IPS DF 6.9 (cell line): ENCODE measurements around the gene TMC4.
"Not testable (repeated sequence)": the region's sequence is repeated elsewhere in the genome, so short reads cannot be mapped to it uniquely, and the experiment has no call there.

Source experiments
- DNase-seq: peaks from one replicate; pipeline ENCODE4 v3.0.0-alpha.2; 2013; ENCODE audit warnings: low read depth, low spot score
- H3K27ac ChIP-seq: one replicate; pipeline ENCODE4 v1.5.1; 2013; ENCODE audit warnings: low read length, control low read depth
- H3K27me3 ChIP-seq: 2 replicates; pipeline ENCODE4 v1.6.1; 2013; ENCODE audit warnings: mild to moderate bottlenecking, low read length; ENCODE audit not compliant: control insufficient read depth, insufficient read depth
- H3K36me3 ChIP-seq: 2 replicates; pipeline ENCODE4 v1.6.1; 2013; ENCODE audit warnings: low read length; ENCODE audit not compliant: control insufficient read depth, insufficient read depth
- H3K4me1 ChIP-seq: 2 replicates; pipeline ENCODE4 v1.6.1; 2013; ENCODE audit warnings: low read length; ENCODE audit not compliant: control insufficient read depth, insufficient read depth
- H3K4me3 ChIP-seq: 2 replicates; pipeline ENCODE4 v1.5.1; 2013; ENCODE audit warnings: mild to moderate bottlenecking, low read length
- H3K9me3 ChIP-seq: 2 replicates; pipeline ENCODE4 v1.6.1; 2013; ENCODE audit warnings: low read length, inconsistent platforms; ENCODE audit not compliant: control insufficient read depth, insufficient read depth
- WGBS: extraction: QIAGEN DNeasy Blood & Tissue Kit; methylation state at CpG from one replicate; pipeline ENCODE4 v1.1.7; 2013; ENCODE audit warnings: mixed read lengths, missing lambda C conversion rate; ENCODE audit not compliant: insufficient read length, insufficient coverage; 5-methylcytosine and 5-hydroxymethylcytosine counted together

TMC4 gene

GRCh38 chr19:54204767-54205468 lies 32.0 kb upstream of the TMC4 start:
- no CpG with 5 or more reads among the region's 4 CpGs for WGBS
- H3K9me3 ChIP-seq, result no peaks in the 10 kb centered on the region
- no peak overlapping the region for H3K27ac ChIP-seq
- no peaks in the 10 kb centered on the region for H3K27me3 ChIP-seq
- H3K4me1 ChIP-seq, result peaks cover 4% of the 10 kb centered on the region; the same call in 1 of the 2 replicates
- H3K36me3 ChIP-seq, result peaks cover 54% of the 10 kb centered on the region
- no peak overlapping the region for H3K4me3 ChIP-seq
- DNase-seq, result no peak

GRCh38 chr19:54203151-54203611 lies 30.2 kb upstream of the TMC4 start:
- DNase-seq, result no peak
- no peaks in the 10 kb centered on the region for H3K9me3 ChIP-seq
- H3K36me3 ChIP-seq, result peaks cover 54% of the 10 kb centered on the region
- H3K4me3 ChIP-seq, result no peak overlapping the region
- no peaks in the 10 kb centered on the region for H3K27me3 ChIP-seq
- WGBS, result no CpG with 5 or more reads among the region's 9 CpGs
- peaks cover 4% of the 10 kb centered on the region; the same call in 1 of the 2 replicates for H3K4me1 ChIP-seq
- H3K27ac ChIP-seq, result no peak overlapping the region

GRCh38 chr19:54201980-54202379 lies 29.0 kb upstream of the TMC4 start:
- Histone ChIP-seq H3K9me3 (no peaks in the 10 kb centered on the region), H3K36me3 (peaks cover 44% of the 10 kb centered on the region), H3K27me3 (no peaks in the 10 kb centered on the region), H3K4me3 (peak overlapping the region; percentile 77; the same call in 1 of the 2 replicates), H3K4me1 (peaks cover 4% of the 10 kb centered on the region; the same call in 1 of the 2 replicates), H3K27ac (no peak overlapping the region)
- WGBS, result no CpG with 5 or more reads among the region's 13 CpGs
- DNase-seq, result no peak

- Histone ChIP-seq H3K27ac (no peak overlapping the region), H3K36me3 (peaks cover 36% of the 10 kb centered on the region), H3K27me3 (no peaks in the 10 kb centered on the region), H3K9me3 (no peaks in the 10 kb centered on the region), H3K4me1 (peaks cover 2% of the 10 kb centered on the region; the same call in 1 of the 2 replicates), H3K4me3 (peak overlapping the region; percentile 77)
- DNase-seq, result no peak
- WGBS, result no CpG with 5 or more reads among the region's 28 CpGs
These were observed 28.3 kb upstream of the TMC4 start for GRCh38 chr19:54201172-54201701.

- no CpG with 5 or more reads among the region's 16 CpGs for WGBS
These were observed 26.4 kb upstream of the TMC4 start for GRCh38 chr19:54199401-54199800.

GRCh38 chr19:54197121-54197520 lies 24.2 kb upstream of the TMC4 start:
- Histone ChIP-seq H3K4me3 (no peak overlapping the region), H3K27me3 (no peaks in the 10 kb centered on the region), H3K4me1 (no peaks in the 10 kb centered on the region; the same call in 1 of the 2 replicates), H3K27ac (no peak overlapping the region), H3K36me3 (peaks cover 9% of the 10 kb centered on the region; the same call in 1 of the 2 replicates), H3K9me3 (no peaks in the 10 kb centered on the region)
- WGBS, result no CpG with 5 or more reads among the region's 3 CpGs
- no peak for DNase-seq

More at GRCh38 chr19:54199401-54199800, 26.4 kb upstream of the TMC4 start:
- Histone ChIP-seq H3K27me3 (no peaks in the 10 kb centered on the region), H3K27ac (no peak overlapping the region), H3K4me1 (peaks cover 2% of the 10 kb centered on the region; the same call in 1 of the 2 replicates), H3K9me3 (no peaks in the 10 kb centered on the region), H3K36me3 (peaks cover 25% of the 10 kb centered on the region; the same call in 1 of the 2 replicates), H3K4me3 (no peak overlapping the region)
- DNase-seq, result no peak

GRCh38 chr19:54196536-54196935 lies 23.6 kb upstream of the TMC4 start:
- H3K4me1 ChIP-seq, result no peaks in the 10 kb centered on the region
- peaks cover 6% of the 10 kb centered on the region; the same call in 1 of the 2 replicates for H3K36me3 ChIP-seq
- no peaks in the 10 kb centered on the region for H3K27me3 ChIP-seq
- no peaks in the 10 kb centered on the region for H3K9me3 ChIP-seq
- H3K27ac ChIP-seq, result no peak overlapping the region
- no CpG with 5 or more reads among the region's 7 CpGs for WGBS
- DNase-seq, result no peak
- no peak overlapping the region for H3K4me3 ChIP-seq

- not testable (repeated sequence) for H3K9me3 ChIP-seq, H3K36me3 ChIP-seq, DNase-seq, H3K27ac ChIP-seq, H3K27me3 ChIP-seq, H3K4me3 ChIP-seq, H3K4me1 ChIP-seq
- WGBS, result no CpG with 5 or more reads among the region's 12 CpGs
These were observed 21.5 kb upstream of the TMC4 start for GRCh38 chr19:54194463-54194862.

- no peaks in the 10 kb centered on the region for H3K4me1 ChIP-seq
- no peaks in the 10 kb centered on the region for H3K9me3 ChIP-seq
- no peak for DNase-seq
- H3K4me3 ChIP-seq, result no peak overlapping the region
- no peak overlapping the region for H3K27ac ChIP-seq
- H3K27me3 ChIP-seq, result no peaks in the 10 kb centered on the region
- H3K36me3 ChIP-seq, result peaks cover 4% of the 10 kb centered on the region; the same call in 1 of the 2 replicates
- no CpG with 5 or more reads among the region's 11 CpGs for WGBS
These were observed 20.1 kb upstream of the TMC4 start for GRCh38 chr19:54193011-54193410.

GRCh38 chr19:54191811-54192453 lies 19.0 kb upstream of the TMC4 start:
- H3K9me3 ChIP-seq, result no peaks in the 10 kb centered on the region
- H3K4me1 ChIP-seq, result no peaks in the 10 kb centered on the region
- peak overlapping the region; percentile 74; the same call in 1 of the 2 replicates for H3K4me3 ChIP-seq
- H3K36me3 ChIP-seq, result peaks cover 5% of the 10 kb centered on the region
- H3K27ac ChIP-seq, result no peak overlapping the region
- no peaks in the 10 kb centered on the region for H3K27me3 ChIP-seq
- WGBS, result no CpG with 5 or more reads among the region's 19 CpGs
- no peak for DNase-seq
